Chondrocyte (in vitro differentiated cells): Measurements from ENCODE around the gene IL9. TPM values are rescaled to one million over a fixed set of nuclear protein-coding genes. Genes with fewer than 3 reads are reported as not detected.
"Not testable (repeated sequence)": the region's sequence is repeated elsewhere in the genome, so short reads cannot be mapped to it uniquely, and the experiment has no call there.

Experiments used
- DNase-seq: peaks from one replicate; pipeline ENCODE4 v3.0.0; 2021; ENCODE audit warnings: mixed read lengths, low spot score
- H3K27ac Mint-ChIP-seq: one replicate; pipeline ENCODE4 v1.8.0; 2021; ENCODE audit warnings: mild to moderate bottlenecking, moderate library complexity, mixed read lengths; ENCODE audit not compliant: unreplicated experiment
- H3K27me3 Mint-ChIP-seq: 2 replicates; pipeline ENCODE4 v1.8.0; 2021; ENCODE audit warnings: low read depth, mixed read lengths
- H3K36me3 Mint-ChIP-seq: 2 replicates; pipeline ENCODE4 v1.8.0; 2021; ENCODE audit warnings: low read depth, mixed read lengths
- H3K4me1 Mint-ChIP-seq: 2 replicates; pipeline ENCODE4 v1.8.0; 2021; ENCODE audit warnings: low read depth, mild to moderate bottlenecking, mixed read lengths
- H3K4me3 Mint-ChIP-seq: one replicate; pipeline ENCODE4 v1.8.0; 2021; ENCODE audit warnings: mild to moderate bottlenecking, moderate library complexity, mixed read lengths; ENCODE audit not compliant: unreplicated experiment
- H3K9me3 Mint-ChIP-seq: 2 replicates; pipeline ENCODE4 v1.8.0; 2021; ENCODE audit warnings: low read depth, mixed read lengths
- total RNA-seq: library from RNA; stranded (reverse); gene quantifications from 3 replicates; pipeline ENCODE4 v1.2.1, GENCODE V29; 2021
- TF ChIP-seq, protein P1 (sequence below): fragments of 200-600 bp; sonication (generic); IDR thresholded peaks from 2 replicates; pipeline ENCODE4 v1.5.0; 2021; ENCODE audit warnings: antibody characterized with exemption, mild to moderate bottlenecking, moderate library complexity

The IL9 gene
- total RNA-seq, 1 donor from 2014 or later = not detected

DNA sequence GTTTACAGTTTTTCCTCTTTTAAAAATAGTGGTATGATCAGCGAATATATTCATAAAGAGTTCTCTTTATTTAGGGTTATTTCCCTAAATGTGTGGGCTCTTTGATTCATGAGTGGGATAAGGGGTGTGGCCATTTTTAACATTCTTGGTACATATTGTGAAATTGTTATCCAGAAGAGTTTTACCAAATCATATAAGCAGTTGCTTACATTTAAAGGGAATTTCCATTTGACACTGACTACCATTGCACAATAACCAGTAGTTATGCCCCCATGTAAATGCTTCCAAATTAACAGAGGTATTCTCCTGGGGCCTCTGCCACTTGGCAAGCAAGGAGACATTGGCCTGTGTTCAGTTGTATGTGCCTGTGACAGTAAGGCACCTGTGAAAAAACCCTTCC is 34.0 kb downstream of the IL9 start:
- Mint-ChIP-seq H3K27me3 (peaks cover 44% of the 10 kb centered on the region), H3K27ac (no peak overlapping the region), H3K36me3 (no peaks in the 10 kb centered on the region), H3K4me3 (no peak overlapping the region), H3K9me3 (no peaks in the 10 kb centered on the region), H3K4me1 (no peaks in the 10 kb centered on the region)
- TF ChIP-seq, protein P1, sequence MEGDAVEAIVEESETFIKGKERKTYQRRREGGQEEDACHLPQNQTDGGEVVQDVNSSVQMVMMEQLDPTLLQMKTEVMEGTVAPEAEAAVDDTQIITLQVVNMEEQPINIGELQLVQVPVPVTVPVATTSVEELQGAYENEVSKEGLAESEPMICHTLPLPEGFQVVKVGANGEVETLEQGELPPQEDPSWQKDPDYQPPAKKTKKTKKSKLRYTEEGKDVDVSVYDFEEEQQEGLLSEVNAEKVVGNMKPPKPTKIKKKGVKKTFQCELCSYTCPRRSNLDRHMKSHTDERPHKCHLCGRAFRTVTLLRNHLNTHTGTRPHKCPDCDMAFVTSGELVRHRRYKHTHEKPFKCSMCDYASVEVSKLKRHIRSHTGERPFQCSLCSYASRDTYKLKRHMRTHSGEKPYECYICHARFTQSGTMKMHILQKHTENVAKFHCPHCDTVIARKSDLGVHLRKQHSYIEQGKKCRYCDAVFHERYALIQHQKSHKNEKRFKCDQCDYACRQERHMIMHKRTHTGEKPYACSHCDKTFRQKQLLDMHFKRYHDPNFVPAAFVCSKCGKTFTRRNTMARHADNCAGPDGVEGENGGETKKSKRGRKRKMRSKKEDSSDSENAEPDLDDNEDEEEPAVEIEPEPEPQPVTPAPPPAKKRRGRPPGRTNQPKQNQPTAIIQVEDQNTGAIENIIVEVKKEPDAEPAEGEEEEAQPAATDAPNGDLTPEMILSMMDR = no peak
- no peak for DNase-seq

DNA sequence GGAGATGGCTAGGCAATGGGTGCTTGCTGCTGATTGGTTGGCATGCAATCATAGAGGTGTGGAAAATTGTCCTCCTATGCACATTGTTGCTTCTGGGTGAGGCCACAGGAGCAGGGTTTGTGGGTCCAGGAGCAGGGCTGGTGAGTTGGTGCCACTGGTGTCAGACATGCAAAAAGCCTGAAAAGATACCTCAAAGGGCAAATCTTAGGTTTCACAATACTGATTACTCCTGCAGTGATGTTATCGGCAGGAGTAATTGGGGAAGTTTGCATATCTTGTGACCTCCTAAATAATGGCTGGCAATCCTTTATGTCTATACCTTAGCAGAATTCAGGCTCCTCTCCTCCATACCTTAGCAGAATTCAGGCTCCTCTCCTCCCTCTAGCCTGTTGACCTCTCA is 36.0 kb downstream of the IL9 start:
- Mint-ChIP-seq H3K4me3 (no peak overlapping the region), H3K27me3 (peaks cover 61% of the 10 kb centered on the region), H3K27ac (no peak overlapping the region), H3K4me1 (no peaks in the 10 kb centered on the region), H3K9me3 (peaks cover 5% of the 10 kb centered on the region), H3K36me3 (no peaks in the 10 kb centered on the region)
- no peak for DNase-seq
- TF ChIP-seq, protein P1 = no peak

DNA sequence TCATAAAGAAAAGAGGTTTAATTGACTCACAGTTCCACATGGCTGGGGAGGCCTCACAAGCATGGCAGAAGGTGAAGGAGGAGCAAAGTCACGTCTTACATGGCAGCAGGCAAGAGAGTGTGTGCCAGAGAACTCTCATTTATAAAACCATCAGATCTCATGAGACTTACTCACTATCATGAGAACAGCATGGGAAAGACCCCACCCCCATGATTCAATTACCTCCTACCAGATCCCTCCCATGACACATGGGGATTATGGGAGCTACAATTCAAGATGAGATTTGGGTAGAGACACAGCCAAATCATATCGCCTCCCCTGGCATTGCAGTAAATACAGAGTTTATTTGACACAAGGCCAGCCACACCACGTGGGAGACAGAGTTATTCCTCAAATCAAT is 36.5 kb downstream of the IL9 start:
- not testable (repeated sequence) for H3K4me1 Mint-ChIP-seq, H3K9me3 Mint-ChIP-seq, H3K4me3 Mint-ChIP-seq, DNase-seq, H3K36me3 Mint-ChIP-seq, H3K27ac Mint-ChIP-seq
- H3K27me3 Mint-ChIP-seq = peaks cover 63% of the 10 kb centered on the region

DNA sequence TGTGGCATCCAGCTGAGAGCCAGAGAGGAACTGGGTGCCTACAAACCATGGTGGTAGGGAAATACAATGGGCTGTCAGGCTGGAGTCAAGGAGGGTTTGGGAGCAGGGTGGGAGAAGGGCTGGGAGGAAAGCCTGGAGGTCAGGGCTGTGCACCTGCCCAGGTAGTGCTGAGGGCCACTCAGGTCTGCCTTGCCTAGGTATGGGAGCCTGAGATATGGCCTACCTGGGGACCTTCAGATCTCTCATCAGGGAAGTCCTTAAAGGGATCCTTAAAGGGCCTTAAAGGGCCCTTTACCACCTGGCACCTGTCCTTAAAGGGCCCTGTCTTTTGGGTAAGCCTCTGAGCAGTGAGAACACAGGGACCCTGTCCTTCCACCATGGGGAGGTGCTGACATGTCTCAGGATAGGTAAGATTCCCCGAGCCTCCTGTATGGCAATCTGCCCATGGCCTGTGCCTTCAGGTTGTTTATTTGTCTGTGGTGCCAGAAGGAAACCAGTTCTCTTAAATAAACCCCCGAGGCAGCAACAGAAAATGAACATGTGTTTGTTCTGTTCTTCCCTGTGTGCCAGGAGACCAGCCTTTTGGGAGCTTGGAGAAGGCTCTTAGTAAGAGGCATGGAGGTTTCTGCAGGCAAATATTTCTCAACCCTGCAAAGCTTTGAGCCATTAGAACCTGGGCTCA is 37.9 kb downstream of the IL9 start:
- no peak for DNase-seq
- TF ChIP-seq, protein P1 = no peak
- Mint-ChIP-seq H3K27ac (no peak overlapping the region), H3K36me3 (no peaks in the 10 kb centered on the region), H3K27me3 (peaks cover 55% of the 10 kb centered on the region), H3K9me3 (peaks cover 19% of the 10 kb centered on the region), H3K4me1 (no peaks in the 10 kb centered on the region), H3K4me3 (no peak overlapping the region)

DNA sequence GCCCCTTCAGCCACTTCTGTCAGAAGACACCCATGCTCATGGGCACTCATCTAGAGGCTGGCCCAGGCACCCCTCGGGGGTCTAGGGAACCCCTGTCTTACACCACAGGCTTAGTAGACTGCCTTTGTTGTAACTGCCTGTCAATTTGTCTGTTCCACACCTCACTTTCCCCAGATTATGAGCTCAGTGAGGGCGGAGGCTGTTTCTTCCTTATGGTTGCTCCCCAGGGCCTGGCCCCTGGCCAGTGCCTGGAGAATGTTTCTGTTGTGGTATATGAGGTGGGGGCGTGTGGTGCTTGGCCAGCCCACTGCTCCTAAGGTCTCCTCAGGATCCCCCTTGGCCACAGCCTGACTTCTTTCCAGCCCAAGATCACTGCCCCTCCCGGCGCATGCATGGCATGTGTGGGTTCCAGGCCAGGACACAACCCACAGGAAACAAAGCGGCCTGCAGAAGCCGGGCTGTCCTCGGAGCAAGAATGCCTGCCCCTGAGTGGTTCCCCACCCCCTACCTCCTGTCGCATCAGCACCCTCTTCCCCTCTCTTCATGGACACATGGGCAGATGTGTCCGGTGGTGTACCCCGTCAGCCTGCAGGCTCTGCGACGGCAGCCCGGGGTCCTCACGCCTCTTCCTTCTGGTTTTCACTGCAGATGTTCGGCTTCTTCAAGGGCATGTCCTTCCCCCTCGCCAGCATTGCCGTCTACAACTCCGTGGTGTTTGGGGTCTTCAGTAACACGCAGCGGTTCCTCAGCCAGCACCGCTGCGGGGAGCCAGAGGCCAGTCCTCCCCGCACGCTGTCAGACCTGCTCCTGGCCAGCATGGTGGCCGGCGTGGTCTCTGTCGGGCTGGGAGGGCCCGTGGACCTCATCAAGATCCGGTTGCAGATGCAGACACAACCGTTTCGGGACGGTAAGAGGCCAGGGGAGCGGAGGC is 43.5 kb downstream of the IL9 start:
- Mint-ChIP-seq H3K36me3 (no peaks in the 10 kb centered on the region), H3K4me3 (no peak overlapping the region), H3K27ac (no peak overlapping the region), H3K4me1 (no peaks in the 10 kb centered on the region), H3K9me3 (peaks cover 19% of the 10 kb centered on the region), H3K27me3 (peaks cover 36% of the 10 kb centered on the region)
- TF ChIP-seq, protein P1 = no peak
- no peak for DNase-seq
